Central memory CD8-positive, alpha-beta T cell (primary cell): ENCODE measurements around the gene CDC42BPB.

Experiments used
- ATAC-seq: fragments of 150-1000 bp; cut with Tn5 transposase; replicated peaks from 2 replicates; pipeline ENCODE4 v1.10.0; 2022; ENCODE audit warnings: mild to moderate bottlenecking, moderate FRiP score, moderate number of reproducible peaks; ENCODE audit not compliant: poor library complexity, severe bottlenecking; ENCODE audit errors: extremely low read depth
- DNase-seq, 2 donors: peaks; one replicate each; pipeline ENCODE4 v3.0.0; 2021; ENCODE audit warnings: low spot score in 2 of 2
- H3K27ac Mint-ChIP-seq: one replicate; pipeline ENCODE4 v1.8.0; 2022; ENCODE audit warnings: low read depth, mild to moderate bottlenecking, moderate library complexity, mixed read lengths
- H3K27me3 Mint-ChIP-seq: one replicate; pipeline ENCODE4 v1.8.0; 2022; ENCODE audit warnings: mixed read lengths
- H3K36me3 Mint-ChIP-seq: one replicate; pipeline ENCODE4 v1.8.0; 2022; ENCODE audit warnings: mild to moderate bottlenecking, moderate library complexity, mixed read lengths; ENCODE audit not compliant: insufficient read depth
- H3K4me1 Mint-ChIP-seq: one replicate; pipeline ENCODE4 v1.8.0; 2022; ENCODE audit warnings: mixed read lengths
- H3K4me3 Mint-ChIP-seq: one replicate; pipeline ENCODE4 v1.8.0; 2022; ENCODE audit warnings: mild to moderate bottlenecking, moderate library complexity, mixed read lengths
- H3K9me3 Mint-ChIP-seq: one replicate; pipeline ENCODE4 v1.8.0; 2022; ENCODE audit warnings: mixed read lengths

The CDC42BPB gene

DNA sequence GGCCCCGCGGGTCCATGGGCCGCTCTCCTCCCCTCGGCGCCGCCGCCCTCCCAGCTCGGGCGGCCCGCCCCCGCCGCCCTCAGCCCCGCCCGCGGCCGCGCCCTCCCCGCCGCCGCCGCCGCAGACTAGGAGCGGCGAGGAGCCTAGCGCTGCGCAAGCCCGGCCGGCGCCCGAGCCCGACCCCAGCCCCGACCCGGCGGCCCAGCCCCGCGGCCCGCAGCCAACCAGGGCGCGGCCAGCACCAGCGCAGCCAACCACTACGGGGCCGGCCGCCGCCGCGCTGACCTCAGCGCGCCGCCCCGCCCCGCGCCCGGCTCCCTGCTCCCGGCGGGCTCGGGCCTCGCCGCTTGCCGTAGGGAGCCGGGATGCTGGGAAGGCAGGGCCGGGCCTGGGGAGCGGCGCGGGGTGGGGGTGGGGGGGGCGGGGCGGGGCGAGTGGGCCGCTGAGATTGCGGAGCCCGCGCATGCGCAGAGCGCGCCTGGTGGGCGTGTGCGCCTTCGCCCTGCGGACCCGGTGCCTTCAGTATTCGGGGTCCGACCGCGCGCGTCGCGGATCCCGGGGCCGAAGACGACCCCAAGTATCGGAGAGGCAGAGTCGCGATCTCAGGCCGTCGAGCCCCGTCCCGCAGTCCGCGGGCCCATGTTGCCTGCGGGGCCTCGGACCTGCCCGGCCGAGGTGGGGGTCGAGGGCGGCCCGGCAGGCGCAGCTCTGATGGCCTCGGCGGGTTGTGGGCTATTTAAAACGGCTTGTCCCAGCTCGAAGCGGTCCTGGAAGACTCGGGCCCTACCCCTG is at the start of gene CDC42BPB:
CDC42BPB (minus strand) TSS at position 178 of the 792 bp plus-strand sequence. CDS start 376 bp downstream, outside the sequence.
- Mint-ChIP-seq H3K9me3 (no peaks in the 10 kb centered on the region), H3K4me3 (peak within 1 kb of the TSS; percentile 60), H3K27ac (no peak within 1 kb of the TSS), H3K36me3 (peaks cover 1% of the 10 kb centered on the region), H3K27me3 (peaks cover 53% of the 10 kb centered on the region), H3K4me1 (peaks cover 7% of the 10 kb centered on the region)
- ATAC-seq (peak; percentile 79), DNase-seq (peak in 1 of 2 donors; percentile 22)

DNA sequence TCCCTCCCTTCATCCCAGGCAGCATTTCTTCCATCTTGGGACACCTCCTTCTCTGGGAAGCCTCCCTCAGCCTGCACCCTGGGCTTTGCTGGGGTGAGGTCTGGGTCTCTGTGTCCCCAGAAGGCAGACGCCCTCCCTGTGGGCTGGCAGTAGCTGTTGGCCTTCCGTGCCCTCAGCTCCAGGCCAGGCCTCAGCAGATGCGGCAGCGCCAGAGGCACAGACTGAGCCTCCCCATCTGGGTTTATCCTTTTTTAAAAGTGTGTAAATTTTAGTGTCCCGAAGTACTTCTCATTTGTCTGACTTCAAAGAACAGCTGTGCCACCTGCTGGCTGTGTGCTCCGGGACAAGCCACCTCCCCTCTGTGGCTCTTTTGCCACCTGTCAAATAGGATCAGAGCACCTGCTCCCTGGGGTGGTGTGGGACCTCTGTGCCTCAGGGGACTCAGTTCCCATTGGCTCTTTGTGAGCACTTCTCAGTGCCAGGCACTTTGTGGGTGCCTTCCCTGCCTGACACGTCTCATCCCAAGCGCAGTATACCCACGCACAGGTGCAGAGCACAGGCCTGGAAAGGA is 48.3 kb upstream of the CDC42BPB start:
- H3K27me3 Mint-ChIP-seq: peaks cover 39% of the 10 kb centered on the region
- no peak overlapping the region for H3K4me3 Mint-ChIP-seq
- peaks cover 8% of the 10 kb centered on the region for H3K4me1 Mint-ChIP-seq
- no peak overlapping the region for H3K27ac Mint-ChIP-seq
- no peaks in the 10 kb centered on the region for H3K9me3 Mint-ChIP-seq
- no peak for ATAC-seq
- no peaks in the 10 kb centered on the region for H3K36me3 Mint-ChIP-seq
- no peak for DNase-seq

DNA sequence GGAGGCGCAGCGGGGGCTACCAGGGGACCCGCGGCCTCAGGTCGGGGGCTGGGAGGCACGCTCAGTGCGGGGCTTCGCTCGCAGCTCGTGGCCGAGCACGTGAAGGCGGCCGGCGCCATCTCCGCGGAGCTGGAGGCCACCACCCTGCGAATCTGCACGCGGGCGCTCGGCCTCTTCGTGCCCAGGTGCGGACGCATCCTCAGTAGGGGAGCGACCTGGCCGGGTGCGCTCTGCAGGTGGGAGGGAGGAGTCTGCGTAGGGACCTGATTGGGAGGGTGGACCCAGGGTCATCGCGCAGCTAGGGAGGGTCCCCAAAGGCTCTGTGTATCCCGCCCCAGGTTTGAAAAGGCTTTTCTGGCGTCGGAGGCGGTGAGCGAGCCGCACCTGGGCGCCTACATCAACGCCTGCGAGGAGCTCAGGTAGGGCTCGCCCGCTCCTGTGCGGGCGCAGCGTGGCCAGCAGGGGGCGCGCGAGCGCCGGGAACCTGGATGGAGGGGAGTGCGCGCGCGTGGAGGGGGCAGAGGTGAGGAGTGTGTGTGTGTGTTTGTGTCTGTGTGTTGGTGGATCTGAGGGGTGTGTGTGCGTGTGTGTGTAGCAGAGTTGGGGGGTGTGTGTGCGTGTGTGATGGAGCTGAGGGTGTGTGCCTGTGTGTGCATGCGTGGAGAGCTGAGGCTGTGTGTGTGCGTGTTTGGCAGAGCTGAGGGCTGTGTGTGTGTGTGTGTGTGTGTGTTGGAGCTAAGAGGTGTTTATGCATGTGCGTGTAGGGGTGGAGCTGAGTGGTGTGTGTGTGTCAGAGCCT is 47.5 kb upstream of the CDC42BPB start:
- ATAC-seq (peak; percentile 86), DNase-seq (peak; percentile 52 to 73)
- no peak overlapping the region for H3K4me3 Mint-ChIP-seq
- H3K36me3 Mint-ChIP-seq: no peaks in the 10 kb centered on the region
- no peaks in the 10 kb centered on the region for H3K9me3 Mint-ChIP-seq
- H3K4me1 Mint-ChIP-seq: peaks cover 8% of the 10 kb centered on the region
- peaks cover 36% of the 10 kb centered on the region for H3K27me3 Mint-ChIP-seq
- H3K27ac Mint-ChIP-seq: no peak overlapping the region

GRCh38 chr14:103104389-103104653 is 47.0 kb upstream of the CDC42BPB start:
- H3K27ac Mint-ChIP-seq: no peak overlapping the region
- H3K36me3 Mint-ChIP-seq: no peaks in the 10 kb centered on the region
- ATAC-seq: no peak
- H3K9me3 Mint-ChIP-seq: no peaks in the 10 kb centered on the region
- DNase-seq: no peak
- peaks cover 36% of the 10 kb centered on the region for H3K27me3 Mint-ChIP-seq
- no peak overlapping the region for H3K4me3 Mint-ChIP-seq
- H3K4me1 Mint-ChIP-seq: peaks cover 8% of the 10 kb centered on the region

GRCh38 chr14:103103461-103104388 is 46.4 kb upstream of the CDC42BPB start:
- H3K27me3 Mint-ChIP-seq: peaks cover 36% of the 10 kb centered on the region
- peak overlapping the region; percentile 18 for H3K4me3 Mint-ChIP-seq
- H3K9me3 Mint-ChIP-seq: no peaks in the 10 kb centered on the region
- DNase-seq: no peak
- H3K36me3 Mint-ChIP-seq: no peaks in the 10 kb centered on the region
- no peak overlapping the region for H3K27ac Mint-ChIP-seq
- ATAC-seq: no peak
- peaks cover 8% of the 10 kb centered on the region for H3K4me1 Mint-ChIP-seq

- ATAC-seq (no peak), DNase-seq (no peak)
- peaks cover 38% of the 10 kb centered on the region for H3K27me3 Mint-ChIP-seq
- no peak overlapping the region for H3K27ac Mint-ChIP-seq
- H3K4me3 Mint-ChIP-seq: no peak overlapping the region
- no peaks in the 10 kb centered on the region for H3K36me3 Mint-ChIP-seq
- peaks cover 8% of the 10 kb centered on the region for H3K4me1 Mint-ChIP-seq
- H3K9me3 Mint-ChIP-seq: no peaks in the 10 kb centered on the region
These were observed 45.4 kb upstream of the CDC42BPB start for GRCh38 chr14:103102689-103103260.

GRCh38 chr14:103101963-103102688 is 44.8 kb upstream of the CDC42BPB start:
- no peak overlapping the region for H3K27ac Mint-ChIP-seq
- H3K27me3 Mint-ChIP-seq: peaks cover 45% of the 10 kb centered on the region
- H3K9me3 Mint-ChIP-seq: no peaks in the 10 kb centered on the region
- no peak for DNase-seq
- H3K4me3 Mint-ChIP-seq: no peak overlapping the region
- no peaks in the 10 kb centered on the region for H3K36me3 Mint-ChIP-seq
- H3K4me1 Mint-ChIP-seq: peaks cover 8% of the 10 kb centered on the region
- no peak for ATAC-seq

DNA sequence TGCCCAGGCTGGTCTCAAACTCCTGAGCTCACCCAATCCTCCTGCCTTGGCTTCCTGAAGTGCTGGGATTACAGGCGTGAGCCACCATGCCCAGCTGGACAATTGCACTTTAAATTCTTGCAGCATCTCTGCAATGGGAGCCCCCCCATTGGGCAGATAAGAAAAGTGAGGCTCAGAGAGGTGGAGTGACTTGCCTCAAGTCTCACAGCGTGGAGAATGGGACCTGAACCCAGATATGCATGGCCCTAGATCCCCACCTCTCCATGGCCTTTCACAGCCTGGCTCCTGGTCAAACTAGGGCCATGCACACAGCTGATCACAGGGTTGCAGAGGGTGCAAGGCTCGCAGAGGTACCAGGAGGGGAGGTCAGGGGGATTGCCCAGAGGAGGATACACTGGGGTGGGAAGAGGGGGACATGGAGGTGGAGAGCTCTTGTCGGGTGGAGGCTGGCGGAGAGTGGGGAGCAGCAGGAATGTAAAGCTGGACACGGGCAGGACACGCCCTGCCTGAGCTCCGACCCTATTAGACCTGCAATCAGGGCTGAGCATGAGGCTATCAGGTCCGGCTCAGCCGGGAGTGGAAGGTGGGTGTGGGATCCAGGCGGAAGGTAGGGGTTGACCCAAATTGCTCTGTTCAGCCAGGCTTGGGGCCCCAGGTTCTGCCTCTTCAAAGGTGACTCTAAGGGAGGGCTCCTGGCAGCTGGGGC is 44.1 kb upstream of the CDC42BPB start:
- ATAC-seq (no peak), DNase-seq (no peak)
- H3K4me3 Mint-ChIP-seq: no peak overlapping the region
- peaks cover 8% of the 10 kb centered on the region for H3K4me1 Mint-ChIP-seq
- no peak overlapping the region for H3K27ac Mint-ChIP-seq
- H3K27me3 Mint-ChIP-seq: peaks cover 52% of the 10 kb centered on the region
- no peaks in the 10 kb centered on the region for H3K9me3 Mint-ChIP-seq
- no peaks in the 10 kb centered on the region for H3K36me3 Mint-ChIP-seq

- H3K4me3 Mint-ChIP-seq: no peak overlapping the region
- no peak overlapping the region for H3K27ac Mint-ChIP-seq
- H3K27me3 Mint-ChIP-seq: peaks cover 51% of the 10 kb centered on the region
- H3K9me3 Mint-ChIP-seq: no peaks in the 10 kb centered on the region
- H3K4me1 Mint-ChIP-seq: peaks cover 8% of the 10 kb centered on the region
- DNase-seq (no peak), ATAC-seq (no peak)
- H3K36me3 Mint-ChIP-seq: no peaks in the 10 kb centered on the region
These were observed 43.2 kb upstream of the CDC42BPB start for GRCh38 chr14:103100281-103101121.

DNA sequence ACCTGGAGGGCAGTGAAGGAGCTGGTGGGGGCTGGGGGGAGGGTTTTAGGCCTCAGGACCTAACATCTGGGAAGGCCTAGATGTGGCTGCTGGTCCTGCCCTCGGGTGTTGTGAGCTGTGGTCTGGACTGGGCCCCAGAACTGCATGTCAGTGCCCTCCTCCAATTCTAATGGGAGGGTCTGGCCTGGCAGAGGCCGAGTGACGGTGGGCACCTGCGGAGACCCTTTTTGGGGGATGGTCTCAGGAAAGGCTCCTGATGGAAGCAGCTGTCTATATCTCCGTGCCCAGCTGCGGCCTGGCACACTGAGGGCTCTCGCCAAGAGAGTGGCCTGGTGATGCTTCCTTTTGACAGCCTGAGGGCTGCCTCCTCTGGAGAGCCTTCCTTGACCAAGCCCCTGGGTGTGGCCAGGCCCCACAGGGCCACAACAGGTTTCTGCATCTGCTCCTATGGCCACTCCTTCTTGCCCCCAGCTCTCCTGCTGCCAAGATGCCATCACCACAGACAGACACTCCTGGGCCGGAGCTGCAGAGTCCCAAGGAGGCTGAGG is 42.5 kb upstream of the CDC42BPB start:
- H3K4me3 Mint-ChIP-seq: no peak overlapping the region
- no peaks in the 10 kb centered on the region for H3K36me3 Mint-ChIP-seq
- no peak overlapping the region for H3K27ac Mint-ChIP-seq
- H3K9me3 Mint-ChIP-seq: no peaks in the 10 kb centered on the region
- DNase-seq: no peak
- H3K4me1 Mint-ChIP-seq: peaks cover 3% of the 10 kb centered on the region
- ATAC-seq: no peak
- peaks cover 44% of the 10 kb centered on the region for H3K27me3 Mint-ChIP-seq
